ENCODE results near the gene ABHD18.
"Not testable (repeated sequence)": the region's sequence is repeated elsewhere in the genome, so short reads cannot be mapped to it uniquely, and the experiment has no call there.

ABHD18 gene

GRCh38 chr4:127993151-127993550 lies 27.9 kb downstream of the ABHD18 start:
- no peak for DNase-seq (ENCODE audit: low read depth in 2 of 2)

DNA sequence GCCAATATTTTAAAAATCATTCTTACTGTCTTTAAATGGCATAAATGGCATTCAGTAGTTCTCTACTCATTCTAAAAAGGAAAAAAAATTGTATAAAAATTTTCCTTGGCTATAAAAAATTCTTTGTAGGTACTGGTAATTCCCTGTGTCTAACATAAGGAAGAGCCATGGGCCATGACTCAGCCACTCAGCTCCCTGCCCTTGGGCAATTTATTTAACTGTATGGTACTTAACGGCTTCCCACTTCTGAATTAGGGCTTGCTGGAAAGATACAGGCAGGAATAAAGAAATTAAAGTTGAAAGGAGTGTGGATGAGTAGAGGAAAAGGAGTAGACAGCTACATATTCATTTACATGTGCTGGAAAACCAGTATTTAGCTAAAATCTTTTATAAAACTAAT lies 30.6 kb downstream of the ABHD18 start:
- no peak for DNase-seq (ENCODE audit: low read depth in 2 of 2)

GRCh38 chr4:127996521-127996920 lies 31.3 kb downstream of the ABHD18 start:
- not testable (repeated sequence) for DNase-seq (ENCODE audit: low read depth in 2 of 2)

DNA sequence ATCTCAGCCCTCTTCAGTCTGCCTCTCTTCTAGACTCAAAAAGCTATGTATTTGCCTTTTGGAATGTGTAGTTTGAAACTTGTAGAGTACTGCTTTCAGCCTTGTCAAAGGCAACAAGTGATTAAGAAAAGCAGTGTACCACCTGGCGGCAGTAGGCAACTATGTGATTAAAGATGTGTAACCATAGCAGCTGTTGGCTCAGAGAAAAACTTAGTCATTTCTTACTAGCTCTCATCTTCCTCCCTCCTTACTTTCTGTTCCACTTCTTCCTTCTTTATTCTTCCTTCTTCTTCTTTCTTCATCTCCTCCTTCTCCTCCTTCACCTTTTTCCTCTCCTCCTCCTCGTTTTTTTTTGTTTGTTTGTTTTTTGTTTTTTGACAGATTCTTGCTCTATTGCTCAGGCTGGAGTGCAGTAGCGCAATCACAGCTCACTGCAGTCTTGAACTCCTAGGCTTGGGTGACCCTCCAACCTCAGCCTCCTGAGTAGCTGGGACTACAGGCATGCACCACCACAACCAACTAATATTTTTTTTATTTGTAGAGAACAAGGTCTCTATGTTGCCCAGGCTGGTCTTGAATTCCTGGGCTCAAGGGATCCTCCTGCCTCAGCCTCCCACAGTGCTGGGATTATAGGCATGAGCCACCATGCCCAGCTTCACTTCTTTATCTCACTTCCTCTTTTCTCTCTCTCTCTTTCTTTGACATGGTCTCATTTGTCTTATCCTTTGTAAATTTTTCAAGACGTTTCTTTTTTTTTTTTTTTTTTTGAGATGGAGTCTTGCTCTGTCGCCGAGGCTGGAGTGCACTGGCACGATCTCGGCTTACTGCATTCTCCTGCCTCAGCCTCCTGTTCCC lies 32.6 kb downstream of the ABHD18 start:
- DNase-seq (ENCODE audit: low read depth in 2 of 2), result no peak

DNA sequence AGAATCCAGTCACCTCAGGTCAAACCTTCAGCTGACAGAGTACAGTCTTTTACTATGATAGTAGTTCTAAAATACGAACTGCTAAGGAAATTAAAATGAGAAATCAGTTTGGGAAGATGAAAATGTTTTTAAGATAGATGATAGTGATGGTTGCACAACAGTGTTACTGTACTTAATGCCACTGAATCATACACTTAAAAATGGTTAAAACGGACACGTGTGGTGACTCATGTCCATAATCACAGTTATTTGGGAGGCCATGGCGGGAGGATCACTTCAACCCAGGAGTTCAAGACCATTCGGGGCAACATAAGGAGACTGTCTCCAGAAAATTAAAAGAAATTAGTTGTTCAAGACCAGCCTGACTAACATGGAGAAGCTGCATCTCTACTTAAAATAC lies 41.4 kb downstream of the ABHD18 start:
- DNase-seq (ENCODE audit: low read depth in 2 of 2), result no peak

GRCh38 chr4:128009428-128009827 lies 44.2 kb downstream of the ABHD18 start:
- DNase-seq (ENCODE audit: low read depth in 2 of 2), result no peak

- DNase-seq (ENCODE audit: low read depth in 2 of 2), result no peak
These were observed 60.1 kb downstream of the ABHD18 start for GRCh38 chr4:128025319-128025718.

DNA sequence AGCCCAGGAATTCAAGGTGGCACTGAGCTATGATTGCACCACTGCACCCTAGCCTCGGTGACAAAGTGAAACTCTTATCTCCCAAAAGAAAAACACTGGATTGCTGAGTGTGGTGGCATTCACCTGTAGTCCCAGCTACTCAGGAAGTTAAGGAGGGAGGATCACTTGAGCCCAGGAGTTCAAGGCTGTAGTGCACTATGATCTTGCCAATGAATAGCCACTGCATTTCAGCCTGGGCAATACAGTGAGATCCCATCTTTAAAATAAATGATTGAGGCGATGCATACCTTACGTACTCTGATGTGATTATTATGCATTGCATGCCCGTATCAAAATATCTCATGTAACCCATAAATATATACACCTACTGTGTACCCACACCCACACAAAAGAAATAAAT lies 64.7 kb downstream of the ABHD18 start:
- no peak for DNase-seq (ENCODE audit: low read depth in 2 of 2)

DNA sequence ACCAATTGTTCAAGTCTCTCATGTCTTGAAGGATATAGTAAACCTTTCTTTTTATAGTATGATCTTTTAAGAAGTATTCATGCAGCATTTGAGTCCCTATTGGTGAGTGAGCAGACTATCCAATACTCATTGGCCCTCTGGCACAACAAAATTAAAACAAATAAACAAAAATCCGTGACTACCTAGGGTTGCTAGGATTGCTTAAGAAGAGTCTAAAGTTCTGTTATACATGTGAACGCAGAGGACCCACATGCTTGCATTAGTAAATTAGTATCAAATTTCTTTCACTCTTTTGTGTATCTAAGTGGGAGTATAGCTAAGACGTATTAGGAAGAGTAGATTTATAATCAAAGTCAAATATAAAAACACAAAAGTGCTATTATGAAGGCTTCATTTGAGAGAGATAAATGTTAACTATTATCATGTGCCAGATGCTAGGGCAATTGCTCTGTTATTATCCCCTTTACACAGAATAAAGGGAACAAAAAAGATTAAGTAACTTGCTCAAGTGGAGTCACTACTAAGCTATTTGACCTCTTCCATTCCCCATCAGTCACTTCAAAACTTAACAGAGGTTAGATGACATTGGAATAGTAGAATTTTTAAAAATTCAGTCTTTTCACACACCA lies 66.7 kb downstream of the ABHD18 start:
- DNase-seq (ENCODE audit: low read depth in 2 of 2), result no peak

GRCh38 chr4:128039568-128039967 lies 74.4 kb downstream of the ABHD18 start:
- no peak for DNase-seq (ENCODE audit: low read depth in 2 of 2)

GRCh38 chr4:128047019-128047418 lies 81.8 kb downstream of the ABHD18 start:
- not testable (repeated sequence) for DNase-seq (ENCODE audit: low read depth in 2 of 2)

GRCh38 chr4:128047514-128047913 lies 82.3 kb downstream of the ABHD18 start:
- DNase-seq (ENCODE audit: low read depth in 2 of 2), result not testable (repeated sequence)

GRCh38 chr4:128051229-128051628 lies 86.0 kb downstream of the ABHD18 start:
- not testable (repeated sequence) for DNase-seq (ENCODE audit: low read depth in 2 of 2)

DNA sequence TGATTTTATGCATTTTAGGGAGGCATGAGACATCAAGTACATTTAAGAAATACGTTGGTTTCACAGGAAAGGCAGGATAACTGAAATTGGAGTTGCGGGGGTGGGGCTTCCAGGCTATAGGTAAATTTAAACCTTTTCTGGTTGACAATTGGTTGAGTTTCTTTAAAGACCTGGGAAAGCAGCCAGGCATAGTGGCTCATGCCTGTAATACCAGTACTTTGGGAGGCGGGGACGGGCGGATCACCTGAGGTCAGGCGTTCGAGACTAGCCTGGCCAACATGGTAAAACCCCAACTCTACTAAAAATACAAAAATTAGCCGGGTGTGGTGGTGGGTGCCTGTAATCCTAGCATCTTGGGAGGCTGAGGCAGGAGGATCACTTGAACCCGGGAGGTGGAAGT lies 89.7 kb downstream of the ABHD18 start:
- DNase-seq (ENCODE audit: low read depth in 2 of 2), result not testable (repeated sequence)

DNA sequence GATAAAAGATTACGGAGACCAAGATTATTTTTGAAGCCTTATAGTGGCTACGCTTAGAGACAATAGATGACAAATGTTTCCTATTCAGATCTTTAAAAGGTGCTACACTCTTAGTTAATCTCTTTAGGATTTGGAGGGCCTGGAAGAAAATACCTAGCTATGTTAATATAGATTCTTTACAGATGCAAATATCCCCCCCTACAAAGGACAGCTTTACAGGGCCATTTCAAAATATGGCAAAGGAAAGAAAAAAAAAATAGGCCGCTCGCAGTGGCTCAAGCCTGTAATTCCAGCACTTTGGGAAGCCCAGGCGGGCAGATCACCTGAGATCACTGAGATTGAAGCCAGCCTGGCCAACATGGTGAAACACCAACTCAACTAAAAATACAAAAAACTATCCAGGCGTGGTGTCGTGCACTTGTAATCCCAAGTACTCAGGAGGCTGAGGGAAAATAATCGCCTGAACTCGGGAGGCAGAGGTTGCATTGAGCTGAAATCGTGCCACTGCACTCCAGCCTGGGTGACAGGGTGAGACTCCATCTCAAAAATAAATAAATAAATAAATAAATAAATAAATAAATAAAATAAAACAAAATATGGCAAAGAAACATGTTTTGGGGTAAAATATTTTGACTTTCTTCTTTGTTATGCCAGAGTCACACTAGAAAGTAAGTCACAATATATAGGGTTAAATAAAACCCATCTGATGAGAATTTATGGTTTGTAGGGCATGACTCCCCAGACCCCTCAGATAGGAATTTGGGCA lies 90.4 kb downstream of the ABHD18 start:
- DNase-seq (ENCODE audit: low read depth in 2 of 2), result not testable (repeated sequence)

GRCh38 chr4:128056396-128056795 lies 91.2 kb downstream of the ABHD18 start:
- no peak for DNase-seq (ENCODE audit: low read depth in 2 of 2)

- no peak for DNase-seq (ENCODE audit: low read depth in 2 of 2)
These were observed 95.0 kb downstream of the ABHD18 start for GRCh38 chr4:128060121-128060698.

GRCh38 chr4:128060699-128061565 lies 95.7 kb downstream of the ABHD18 start, which contains the start of gene LARP1B:
Gene LARP1B, plus strand, starts transcription at chr4:128061312. Its CDS starts 13,640 bp downstream, at chr4:128074952.
- DNase-seq (ENCODE audit: low read depth in 2 of 2), result peak; percentile 91

- no peak for DNase-seq (ENCODE audit: low read depth in 2 of 2)
These were observed 96.6 kb downstream of the ABHD18 start for GRCh38 chr4:128061566-128062536.

DNA sequence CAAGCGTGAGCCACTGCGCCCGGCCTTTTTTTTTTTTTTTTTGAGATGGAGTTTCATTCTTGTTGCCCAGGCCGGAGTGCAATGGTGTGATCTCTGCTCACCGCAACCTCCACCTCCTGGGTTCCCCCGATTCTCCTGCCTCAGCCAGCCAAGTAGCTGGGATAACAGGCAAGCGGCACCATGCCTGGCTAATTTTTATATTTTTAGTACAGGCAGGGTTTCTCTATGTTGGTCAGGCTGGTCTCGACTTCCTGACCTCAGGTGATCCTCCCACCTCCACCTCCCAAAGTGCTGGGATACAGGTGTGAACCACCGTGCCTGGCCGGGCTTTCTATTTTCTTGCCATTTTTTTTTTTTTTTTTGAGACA lies 101.2 kb downstream of the ABHD18 start:
- DNase-seq (ENCODE audit: low read depth in 2 of 2), result not testable (repeated sequence)
